Raji (cell line): Measurements from ENCODE around the gene MYO9A.

Source experiments
- POLR2A ChIP-seq: IDR thresholded peaks from 2 replicates; pipeline ENCODE4 v1.6.1; 2011; ENCODE audit warnings: low read depth, low read length, control low read depth; ENCODE audit not compliant: insufficient read depth

The MYO9A gene

GRCh38 chr15:72118017-72118978 lies at the start of gene MYO9A, which contains the start of gene SENP8:
Gene MYO9A (minus strand): TSS chr15:72118150. CDS start chr15:72046563, 71,587 bp downstream.
Gene SENP8 (plus strand): TSS chr15:72118403. CDS start chr15:72139624, 21,221 bp downstream.
- peak; percentile 92 for TF ChIP-seq POLR2A

GRCh38 chr15:72167445-72167844 lies 49.5 kb upstream of the MYO9A start:
- TF ChIP-seq POLR2A, result no peak

- TF ChIP-seq POLR2A, result no peak
Observed at GRCh38 chr15:72166716-72167417, 48.9 kb upstream of the MYO9A start.

GRCh38 chr15:72163719-72164118 lies 45.8 kb upstream of the MYO9A start:
- TF ChIP-seq POLR2A, result no peak

GRCh38 chr15:72162569-72162968 lies 44.6 kb upstream of the MYO9A start:
- no peak for TF ChIP-seq POLR2A

- no peak for TF ChIP-seq POLR2A
Observed at GRCh38 chr15:72161361-72162132, 43.6 kb upstream of the MYO9A start.

- TF ChIP-seq POLR2A, result no peak
Observed at GRCh38 chr15:72160696-72161245, 42.8 kb upstream of the MYO9A start.

GRCh38 chr15:72156928-72157327 lies 39.0 kb upstream of the MYO9A start:
- no peak for TF ChIP-seq POLR2A

- TF ChIP-seq POLR2A, result no peak
Observed at GRCh38 chr15:72155635-72156616, 38.0 kb upstream of the MYO9A start.

GRCh38 chr15:72155003-72155621 lies 37.2 kb upstream of the MYO9A start:
- no peak for TF ChIP-seq POLR2A

- no peak for TF ChIP-seq POLR2A
Observed at GRCh38 chr15:72154316-72154715, 36.4 kb upstream of the MYO9A start.

GRCh38 chr15:72153269-72154000 lies 35.5 kb upstream of the MYO9A start:
- no peak for TF ChIP-seq POLR2A

GRCh38 chr15:72147418-72147817 lies 29.5 kb upstream of the MYO9A start:
- TF ChIP-seq POLR2A, result no peak
